ENCODE data around the gene LMAN1L.

Gene LMAN1L

GRCh38 chr15:74863239-74864056, 50.8 kb downstream of the LMAN1L start:
- DNase-seq, result no peak

- no peak for DNase-seq
These were observed 51.7 kb downstream of the LMAN1L start for GRCh38 chr15:74864296-74864695.

GRCh38 chr15:74865316-74865715, 52.7 kb downstream of the LMAN1L start:
- no peak for DNase-seq

GRCh38 chr15:74866090-74866489, 53.5 kb downstream of the LMAN1L start:
- DNase-seq, result no peak

- DNase-seq, result no peak
These were observed 54.9 kb downstream of the LMAN1L start for GRCh38 chr15:74867466-74868038.

- no peak for DNase-seq
These were observed 55.4 kb downstream of the LMAN1L start for GRCh38 chr15:74868059-74868458.

- DNase-seq, result no peak
These were observed 56.7 kb downstream of the LMAN1L start for GRCh38 chr15:74869372-74869725.

GRCh38 chr15:74869726-74870407, 57.2 kb downstream of the LMAN1L start:
- DNase-seq, result no peak

GRCh38 chr15:74870436-74871215, 58.0 kb downstream of the LMAN1L start:
- DNase-seq, result no peak

GRCh38 chr15:74872702-74873035, 60.0 kb downstream of the LMAN1L start:
- DNase-seq, result no peak

- peak; percentile 82 to 87 for DNase-seq
These were observed 60.6 kb downstream of the LMAN1L start, which contains the start of gene SCAMP2 for GRCh38 chr15:74873036-74873755. Gene SCAMP2 (minus strand): TSS chr15:74873365. CDS start chr15:74873255, 110 bp downstream.

GRCh38 chr15:74873756-74874424, 61.3 kb downstream of the LMAN1L start:
- no peak for DNase-seq
